ENCODE results near the gene PDZK1IP1.
A peak's percentile ranks its signal among the peaks of the same experiment; 100 is the strongest.
"Not testable (repeated sequence)": the region's sequence is repeated elsewhere in the genome, so short reads cannot be mapped to it uniquely, and the experiment has no call there.

The PDZK1IP1 gene

DNA sequence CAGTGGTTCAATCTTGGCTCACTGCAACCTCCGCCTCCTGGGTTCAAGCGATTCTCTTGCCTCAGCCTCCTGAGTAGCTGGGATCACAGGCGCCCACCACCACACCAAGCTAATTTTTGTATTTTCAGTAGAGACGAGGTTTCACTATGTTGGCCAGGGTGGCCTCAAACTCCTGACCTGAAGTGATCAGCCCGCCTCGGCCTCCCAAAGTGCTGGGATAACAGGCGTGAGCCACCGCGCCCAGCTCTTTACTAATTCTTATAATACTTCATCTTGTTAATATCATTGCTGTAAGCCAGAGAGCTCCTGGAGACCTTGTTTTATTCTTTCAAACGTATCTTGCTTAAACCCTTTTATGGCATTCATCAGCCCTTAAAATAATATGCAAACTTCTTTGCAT, 3.7 kb upstream of the PDZK1IP1 start:
- not testable (repeated sequence) for DNase-seq

- peak; percentile 20 for DNase-seq
Observed at GRCh38 chr1:47192458-47193384, 2.9 kb upstream of the PDZK1IP1 start.

DNA sequence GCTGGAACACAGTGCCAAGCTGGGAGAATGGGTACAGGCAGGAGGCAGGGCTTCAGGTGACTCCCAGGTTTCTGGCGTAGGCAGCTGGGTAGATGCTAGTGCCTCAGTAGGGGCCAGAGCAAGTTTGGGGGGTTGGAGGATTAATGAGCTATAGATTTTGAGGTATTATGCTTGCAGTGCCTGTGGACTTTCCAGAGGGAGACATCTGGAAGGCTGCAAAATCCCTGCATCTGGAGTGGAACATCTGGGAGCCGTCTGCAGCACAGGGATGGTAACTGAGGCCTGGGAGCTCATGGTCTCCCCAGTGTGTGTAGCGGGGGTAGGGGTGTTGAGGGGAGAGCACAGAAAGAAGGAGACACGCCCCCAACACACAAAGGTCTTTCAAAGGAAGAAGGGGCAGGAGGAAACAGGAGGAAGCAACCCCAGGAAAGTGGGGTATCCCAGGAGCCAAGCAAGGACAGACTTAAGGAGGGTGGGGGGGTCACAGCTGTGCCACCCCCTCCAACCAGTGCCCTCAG, 2.2 kb upstream of the PDZK1IP1 start:
- no peak for DNase-seq

DNA sequence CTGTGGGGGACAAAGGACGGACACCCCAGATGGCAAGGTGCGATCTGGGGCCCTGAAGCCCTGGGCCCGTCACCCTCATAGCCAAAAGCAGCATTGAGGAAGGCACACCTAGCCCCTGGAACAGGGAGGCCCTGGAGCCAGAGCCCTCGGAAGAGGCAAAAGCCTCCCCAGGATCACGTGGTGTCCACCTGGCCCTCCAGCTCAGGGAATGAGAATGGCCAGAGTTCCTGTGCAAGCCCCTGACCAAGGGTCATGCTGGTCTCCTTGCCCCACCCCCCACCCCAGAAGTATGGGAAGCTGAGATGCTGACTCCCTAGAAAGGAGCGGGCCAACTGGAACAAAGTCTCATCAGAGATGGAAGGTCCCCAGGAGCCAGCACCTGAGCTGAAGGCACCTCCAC, 1.0 kb upstream of the PDZK1IP1 start:
- no peak for DNase-seq

DNA sequence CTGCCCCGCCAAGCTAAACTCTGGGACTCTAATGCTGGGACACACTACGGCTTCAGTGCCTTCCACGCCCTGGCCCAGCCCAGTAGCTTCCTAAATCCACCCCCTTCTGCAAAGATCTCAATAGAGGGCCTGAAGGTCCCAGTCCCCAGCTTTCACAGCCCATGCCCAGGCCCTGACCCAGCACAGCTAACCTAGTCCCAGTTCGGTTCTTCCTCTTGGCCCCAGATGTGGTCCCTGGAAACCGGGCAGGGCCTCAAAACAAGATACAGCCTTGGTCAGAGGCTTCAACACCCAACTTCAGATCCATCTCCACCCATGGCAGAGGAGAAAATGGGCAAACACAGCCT, 646 bp upstream of the PDZK1IP1 start:
- no peak for DNase-seq

DNA sequence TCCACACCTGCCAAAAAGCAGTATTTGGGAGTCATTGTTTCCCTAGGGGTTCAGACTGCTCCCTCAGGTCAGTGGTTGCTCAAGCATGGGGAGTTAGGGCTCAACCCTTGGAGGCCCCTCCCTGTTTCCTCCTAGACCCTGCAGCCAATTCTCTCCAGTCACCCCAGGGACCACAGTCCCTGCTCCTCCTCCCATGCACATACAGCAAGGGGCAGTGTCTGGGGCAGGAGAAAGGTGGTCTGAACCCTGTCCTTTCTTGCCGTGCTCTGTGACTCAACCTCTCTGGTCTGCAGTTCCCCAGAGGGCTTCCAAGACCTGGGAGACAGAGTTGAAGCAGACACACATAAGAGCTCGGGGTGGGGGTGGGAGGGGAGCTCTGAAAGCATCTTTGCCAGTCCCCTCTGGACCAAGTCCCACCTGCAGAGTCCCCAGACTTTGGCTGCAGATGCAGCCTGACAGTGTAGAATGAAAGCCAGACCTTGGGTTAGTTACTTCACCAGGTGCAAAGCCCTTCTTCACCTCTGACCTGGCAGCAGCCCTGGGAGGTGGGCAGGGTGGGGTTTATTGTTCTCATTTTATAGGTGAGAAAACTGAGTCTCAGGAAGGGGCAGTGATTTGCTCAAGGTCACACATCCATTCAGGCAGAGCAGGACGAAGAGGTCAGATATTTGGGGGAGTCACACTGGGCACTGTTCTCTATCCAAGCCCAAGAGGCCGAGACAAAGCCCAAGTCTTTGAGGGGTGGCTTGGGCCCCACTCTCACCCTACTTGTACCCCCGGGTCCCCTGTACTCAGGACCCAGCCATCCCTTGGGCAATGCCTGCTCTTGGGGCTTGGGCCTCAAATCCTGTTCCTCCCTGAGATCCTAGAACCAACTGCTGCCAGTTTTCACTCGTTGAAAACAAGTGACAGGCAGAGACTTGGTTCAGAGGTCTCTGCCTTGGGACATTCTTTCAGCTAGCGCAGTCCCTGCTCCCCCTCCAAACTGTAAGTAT, 748 bp downstream of the PDZK1IP1 start:
- no peak for DNase-seq

- DNase-seq: no peak
Observed at GRCh38 chr1:47187926-47188250, 1.9 kb downstream of the PDZK1IP1 start.

GRCh38 chr1:47187231-47187925, 2.5 kb downstream of the PDZK1IP1 start:
- no peak for DNase-seq

DNA sequence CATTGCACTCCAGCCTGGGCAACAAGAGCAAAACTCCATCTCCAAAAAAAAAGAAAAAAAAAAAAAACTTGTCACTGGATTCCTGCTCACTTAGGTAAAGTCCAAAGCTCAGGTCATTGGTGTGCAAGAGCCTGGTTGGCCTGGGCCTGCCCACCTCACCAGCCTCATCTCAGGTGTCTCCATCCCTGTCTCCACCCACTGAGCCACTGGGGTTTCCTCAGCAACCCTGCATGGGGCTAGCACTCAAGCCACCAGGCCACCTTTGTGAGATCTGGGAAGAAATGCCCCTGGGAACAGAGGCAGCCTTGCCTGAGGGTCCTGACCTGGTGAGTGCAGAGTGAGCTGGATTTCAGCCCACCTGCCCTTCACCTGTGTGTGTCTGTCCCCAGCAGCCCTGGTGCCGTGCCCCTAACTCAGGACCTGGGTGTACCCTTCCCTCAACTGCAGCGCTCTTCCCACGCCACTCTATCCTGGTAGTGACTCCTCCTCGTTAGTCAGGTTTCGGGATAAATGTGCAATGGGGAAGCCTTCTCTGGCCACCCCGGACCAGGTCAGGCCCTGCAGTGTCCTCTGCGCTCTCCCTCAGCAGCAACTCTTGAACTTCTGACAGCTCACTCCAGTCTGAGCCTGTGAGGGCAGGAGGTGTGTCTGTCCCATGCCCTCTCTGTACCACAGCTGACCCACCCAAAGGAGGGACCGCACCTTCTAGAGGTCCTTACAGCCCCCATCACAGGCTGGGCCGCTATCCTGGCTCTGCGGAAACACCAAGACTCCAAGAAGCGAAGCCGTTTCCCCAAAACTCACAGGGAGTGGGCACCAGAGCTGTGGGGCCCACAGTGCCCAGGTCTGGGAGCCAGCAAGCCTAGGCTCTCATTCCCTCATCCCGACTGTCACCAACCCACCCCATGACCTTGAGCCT, 3.3 kb downstream of the PDZK1IP1 start:
- DNase-seq: no peak

DNA sequence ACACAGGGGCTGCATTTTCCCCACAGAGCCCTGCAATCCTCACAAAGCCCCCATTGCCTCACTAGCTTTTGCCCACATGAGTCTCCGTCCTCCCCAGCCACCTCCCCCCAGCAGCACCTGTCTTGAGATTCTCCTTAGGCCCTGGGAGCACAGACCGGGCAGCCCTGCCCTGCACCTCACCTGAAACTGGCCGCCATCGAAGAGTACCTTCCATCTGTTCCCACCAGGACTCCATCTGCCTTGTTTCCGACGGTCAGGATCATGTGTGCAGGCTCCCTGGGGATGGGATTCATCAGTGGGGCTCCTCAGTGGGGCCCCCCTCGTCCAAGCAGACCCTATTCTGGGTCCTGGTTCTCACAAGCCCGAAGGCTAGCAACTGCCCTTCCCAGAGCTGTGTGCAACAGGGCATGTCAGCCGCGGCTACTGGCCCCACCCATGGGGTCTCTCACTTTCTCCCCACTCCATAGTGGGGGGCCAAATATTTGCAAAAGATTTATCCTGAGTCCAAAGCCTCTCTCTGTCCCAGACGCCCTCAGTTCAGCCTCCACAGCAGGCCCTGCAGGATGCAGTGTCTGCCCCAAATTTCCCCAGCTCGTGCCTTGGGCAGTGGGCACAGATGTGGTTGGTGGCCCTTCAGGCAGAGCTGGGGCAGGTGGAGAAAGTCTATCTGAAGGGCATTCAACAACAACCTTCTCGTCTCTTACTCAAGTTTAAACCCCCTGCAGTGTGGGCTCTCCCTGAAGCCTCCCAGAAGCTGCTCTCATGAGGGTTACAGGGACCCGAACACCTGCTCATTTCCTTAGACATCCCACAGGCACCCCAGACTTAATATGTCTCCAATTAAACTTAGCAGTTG, 4.8 kb downstream of the PDZK1IP1 start:
- no peak for DNase-seq

GRCh38 chr1:47184090-47184821, 5.6 kb downstream of the PDZK1IP1 start:
- DNase-seq: no peak

DNA sequence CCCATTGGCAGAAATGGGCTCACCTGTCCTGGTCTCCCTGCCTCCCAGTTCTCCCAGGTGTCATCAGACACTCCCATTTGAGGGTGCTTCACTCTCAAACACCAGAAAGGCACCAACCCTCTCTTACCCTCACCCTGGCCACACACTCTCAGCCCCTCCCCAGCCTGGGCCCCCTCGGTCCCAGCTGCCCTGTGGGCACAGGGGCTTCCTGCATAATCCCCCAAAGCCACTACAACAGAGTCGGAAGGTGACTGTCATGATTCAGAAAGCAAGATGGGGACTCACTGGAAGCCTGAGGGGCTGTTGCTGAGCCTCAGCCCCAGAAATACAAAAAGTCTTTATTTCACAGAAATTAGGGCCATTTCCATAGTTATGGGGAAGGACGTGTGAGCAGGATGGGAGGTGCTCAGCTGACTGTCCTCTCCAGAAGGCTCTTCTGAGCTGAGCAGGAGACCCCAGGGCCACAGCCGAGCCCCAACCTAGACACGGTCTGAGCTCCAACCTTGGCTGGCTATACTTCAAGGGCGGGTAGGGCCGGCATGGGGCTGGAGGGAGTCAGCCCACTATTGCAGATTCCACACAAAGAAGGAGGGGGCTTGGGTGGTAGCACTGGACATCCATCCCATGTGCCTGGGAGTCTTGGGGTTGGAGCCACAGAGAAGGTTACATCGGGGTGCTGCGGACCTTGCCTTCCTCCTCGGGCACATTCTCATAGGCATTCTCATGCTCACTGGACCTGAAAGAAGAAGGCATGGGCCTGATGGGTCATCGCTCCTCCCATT, 6.3 kb downstream of the PDZK1IP1 start:
- DNase-seq: no peak

GRCh38 chr1:47182676-47183235, 7.1 kb downstream of the PDZK1IP1 start:
- DNase-seq: no peak

GRCh38 chr1:47181955-47182675, 7.7 kb downstream of the PDZK1IP1 start:
- DNase-seq: no peak

- DNase-seq: no peak
Observed at GRCh38 chr1:47181095-47181954, 8.5 kb downstream of the PDZK1IP1 start.

DNA sequence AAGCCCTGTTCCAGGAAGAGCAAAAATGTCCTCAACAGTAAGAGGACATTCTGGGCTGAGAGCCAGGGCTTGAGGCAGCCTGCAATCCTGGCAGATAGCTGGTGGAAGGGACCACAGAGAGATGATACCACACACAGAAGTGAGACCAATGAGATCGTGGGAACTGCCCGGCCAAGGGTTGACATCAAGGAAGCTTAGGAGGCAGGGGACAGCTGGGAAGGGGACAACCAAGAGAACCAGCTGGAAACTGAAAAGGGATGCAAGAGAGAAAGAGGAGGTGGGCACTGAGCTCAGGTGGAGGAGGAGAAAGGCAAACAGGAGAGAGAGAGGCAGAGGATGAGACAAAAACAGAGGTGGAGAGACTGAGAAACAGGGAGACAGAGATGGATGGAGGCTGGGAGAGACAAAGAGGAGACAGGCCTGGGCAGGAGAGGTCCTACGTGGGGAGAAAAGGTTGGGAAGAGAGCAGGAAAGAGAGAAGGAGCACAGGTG, 9.2 kb downstream of the PDZK1IP1 start:
- no peak for DNase-seq

DNA sequence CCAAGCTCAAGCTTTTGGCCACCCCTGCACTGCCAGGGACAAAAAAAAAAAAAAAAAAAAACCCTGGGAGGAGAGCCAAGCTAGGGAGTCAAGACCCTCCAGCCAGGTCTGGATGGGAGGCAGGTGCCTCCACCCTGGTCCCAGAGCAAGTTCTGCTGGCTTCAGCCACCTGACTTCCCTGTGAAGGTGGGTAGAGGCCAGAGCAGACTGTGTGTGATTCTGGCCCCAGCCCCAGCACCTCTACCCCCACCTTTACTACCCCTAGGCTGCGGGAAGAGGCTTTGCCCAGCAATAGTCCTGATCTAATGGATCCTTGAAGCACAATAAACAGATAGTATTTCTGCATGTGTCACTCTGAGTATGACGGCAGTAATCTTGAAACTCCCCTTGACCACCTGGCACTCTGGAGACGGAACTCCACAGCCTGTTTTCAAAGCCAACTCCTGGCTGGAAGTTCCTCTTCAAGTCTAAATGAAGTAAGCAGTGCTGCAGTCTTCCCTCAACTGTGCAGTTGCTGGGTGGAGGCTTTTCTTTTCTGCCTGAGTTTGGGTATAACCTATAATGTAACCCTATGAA, 9.8 kb downstream of the PDZK1IP1 start:
- no peak for DNase-seq

Data from COR-L47 (cell line).